ENCODE data around the gene ABHD17A.

- TF ChIP-seq CTCF (IDR thresholded peaks at IDR 0.05) (no peak), POLR2A (IDR thresholded peaks at IDR 0.05) (no peak)
Observed at GRCh38 chr19:1933942-1934341, 48.6 kb upstream of the ABHD17A start.
